ENCODE measurements around the gene THOC5.

GRCh38 chr22:29457730-29458129, 95.8 kb downstream of the THOC5 start:
- TF ChIP-seq POLR2A (IDR thresholded peaks at IDR 0.05) (no peak), CTCF (IDR thresholded peaks at IDR 0.05) (no peak)

Measured in transverse colon (tissue), 3 donors.